ENCODE data around the gene LOXL1.

Gene LOXL1

DNA sequence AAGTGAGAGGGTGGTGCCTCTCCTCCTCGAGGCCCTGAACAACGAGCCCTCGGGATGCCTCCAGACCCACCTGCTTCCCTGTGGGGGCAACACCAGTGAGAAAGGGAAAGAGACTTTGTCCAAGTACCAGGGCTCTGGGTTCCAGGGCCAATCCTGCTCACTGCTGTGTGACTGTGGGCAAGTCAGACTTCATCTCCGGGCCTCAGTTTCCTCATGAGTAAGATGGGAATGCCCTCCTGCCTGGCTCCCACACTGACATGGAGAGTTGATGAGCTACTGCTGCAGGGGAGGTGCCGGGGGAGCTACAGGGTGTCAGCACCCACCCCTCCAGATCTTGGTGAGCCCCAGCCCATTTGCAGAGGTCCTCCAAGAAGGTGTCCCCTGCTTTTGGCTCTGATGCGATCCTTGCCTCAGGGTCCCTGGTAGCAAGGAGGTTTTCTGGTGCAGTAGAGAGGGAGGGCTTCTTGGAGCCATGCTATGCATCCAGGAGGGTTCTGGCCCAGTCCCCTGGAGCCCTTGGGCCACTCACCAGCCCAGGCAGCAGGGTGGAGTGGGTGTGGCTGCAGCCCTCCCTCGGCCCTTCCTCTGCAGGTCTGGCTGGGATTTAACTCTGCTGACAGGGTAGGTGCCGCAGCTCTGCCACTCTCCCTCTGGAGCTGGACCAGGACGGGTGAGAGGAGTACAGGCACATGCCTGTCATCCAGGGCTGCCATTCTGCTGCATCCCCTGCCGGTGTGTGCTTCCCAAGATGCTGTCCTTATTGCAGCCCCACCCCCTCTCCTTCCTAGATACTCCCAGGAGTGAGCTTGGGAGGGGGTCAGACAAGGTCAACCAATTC lies 26.9 kb downstream of the LOXL1 start:
- ATAC-seq (ENCODE audit: low read depth) (no peak), DNase-seq (ENCODE audit: low spot score) (peak; percentile 62)
- H3K36me3 ChIP-seq (ENCODE audit: low read depth): no peaks in the 10 kb centered on the region
- H3K4me3 ChIP-seq (ENCODE audit: severe bottlenecking): no peak overlapping the region
- H3K27me3 ChIP-seq (ENCODE audit: insufficient read depth, poor library complexity, severe bottlenecking): no peaks in the 10 kb centered on the region
- H3K27ac ChIP-seq (ENCODE audit: poor library complexity, severe bottlenecking): no peak overlapping the region
- H3K9me3 ChIP-seq (ENCODE audit: severe bottlenecking): no peaks in the 10 kb centered on the region
- H3K4me1 ChIP-seq (ENCODE audit: insufficient read depth, poor library complexity, severe bottlenecking): peaks cover 19% of the 10 kb centered on the region
- TF ChIP-seq CTCF (IDR thresholded peaks at IDR 0.05; ENCODE audit: poor library complexity, severe bottlenecking): no peak

GRCh38 chr15:73954188-73955145 lies 28.2 kb downstream of the LOXL1 start:
- Histone ChIP-seq H3K4me1 (ENCODE audit: insufficient read depth, poor library complexity, severe bottlenecking) (peaks cover 26% of the 10 kb centered on the region), H3K9me3 (ENCODE audit: severe bottlenecking) (no peaks in the 10 kb centered on the region), H3K27me3 (ENCODE audit: insufficient read depth, poor library complexity, severe bottlenecking) (no peaks in the 10 kb centered on the region), H3K27ac (ENCODE audit: poor library complexity, severe bottlenecking) (no peak overlapping the region), H3K4me3 (ENCODE audit: severe bottlenecking) (no peak overlapping the region), H3K36me3 (ENCODE audit: low read depth) (no peaks in the 10 kb centered on the region)
- DNase-seq (ENCODE audit: low spot score): peak; percentile 58
- no peak for ATAC-seq (ENCODE audit: low read depth)
- TF ChIP-seq CTCF (IDR thresholded peaks at IDR 0.05; ENCODE audit: poor library complexity, severe bottlenecking): no peak

- TF ChIP-seq CTCF (IDR thresholded peaks at IDR 0.05; ENCODE audit: poor library complexity, severe bottlenecking): no peak
- no peak for ATAC-seq (ENCODE audit: low read depth)
- no peak overlapping the region for H3K27ac ChIP-seq (ENCODE audit: poor library complexity, severe bottlenecking)
- H3K4me1 ChIP-seq (ENCODE audit: insufficient read depth, poor library complexity, severe bottlenecking): peaks cover 26% of the 10 kb centered on the region
- no peaks in the 10 kb centered on the region for H3K27me3 ChIP-seq (ENCODE audit: insufficient read depth, poor library complexity, severe bottlenecking)
- peak; percentile 64 for DNase-seq (ENCODE audit: low spot score)
- no peaks in the 10 kb centered on the region for H3K9me3 ChIP-seq (ENCODE audit: severe bottlenecking)
- no peaks in the 10 kb centered on the region for H3K36me3 ChIP-seq (ENCODE audit: low read depth)
- no peak overlapping the region for H3K4me3 ChIP-seq (ENCODE audit: severe bottlenecking)
These were observed 29.1 kb downstream of the LOXL1 start for GRCh38 chr15:73955326-73955725.

DNA sequence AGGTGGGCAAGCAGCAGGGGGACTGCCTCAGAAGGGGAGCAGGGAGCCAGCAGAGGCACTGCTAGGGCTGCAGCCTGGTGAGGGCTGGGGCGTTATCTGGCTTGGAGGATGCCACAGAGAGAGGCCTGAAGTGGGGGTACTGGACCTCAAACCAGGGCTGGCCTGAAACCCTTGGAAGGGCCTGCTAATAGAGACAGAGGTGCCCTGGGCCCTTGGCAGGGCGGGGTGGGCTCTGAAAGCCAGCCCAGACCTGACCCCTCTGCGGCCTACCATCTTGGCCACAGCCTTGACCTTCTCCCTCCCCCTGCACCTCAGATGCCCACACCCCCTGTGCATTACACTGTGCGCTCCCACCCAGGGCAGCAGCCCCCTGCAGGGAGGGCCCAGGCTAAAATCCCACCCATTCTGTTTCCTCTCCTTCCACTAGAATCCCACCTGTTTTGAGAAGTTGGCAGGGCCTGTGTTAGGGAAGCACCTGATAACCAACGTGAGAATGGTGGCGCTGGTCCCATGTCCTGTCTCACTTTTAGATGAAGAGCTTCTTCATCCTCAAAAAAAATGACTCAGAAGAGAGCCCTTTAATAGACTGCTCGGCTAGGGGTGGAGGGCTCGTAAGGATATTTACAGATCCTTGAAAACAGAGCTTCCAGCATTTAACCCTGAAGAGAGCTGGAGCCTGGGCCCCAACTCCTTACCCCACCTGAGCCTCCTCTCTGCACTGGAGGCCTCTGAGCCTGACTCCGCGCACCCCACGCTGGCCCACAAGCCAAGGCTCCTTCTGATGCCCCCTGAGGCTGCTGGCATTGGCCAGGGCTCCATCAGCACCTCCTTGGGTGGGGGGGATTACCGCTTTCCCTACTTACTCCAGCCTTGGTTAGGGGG lies 29.8 kb downstream of the LOXL1 start:
- Histone ChIP-seq H3K9me3 (ENCODE audit: severe bottlenecking) (no peaks in the 10 kb centered on the region), H3K4me3 (ENCODE audit: severe bottlenecking) (no peak overlapping the region), H3K27me3 (ENCODE audit: insufficient read depth, poor library complexity, severe bottlenecking) (no peaks in the 10 kb centered on the region), H3K4me1 (ENCODE audit: insufficient read depth, poor library complexity, severe bottlenecking) (peaks cover 26% of the 10 kb centered on the region), H3K27ac (ENCODE audit: poor library complexity, severe bottlenecking) (peak overlapping the region; percentile 66), H3K36me3 (ENCODE audit: low read depth) (no peaks in the 10 kb centered on the region)
- ATAC-seq (ENCODE audit: low read depth): no peak; the same call in 2 of the 3 replicates
- TF ChIP-seq CTCF (IDR thresholded peaks at IDR 0.05; ENCODE audit: poor library complexity, severe bottlenecking): no peak
- DNase-seq (ENCODE audit: low spot score): peak; percentile 61

Measured in RWPE2 (cell line).